ENCODE data around the gene ZDHHC7.
"Not testable (repeated sequence)": the region's sequence is repeated elsewhere in the genome, so short reads cannot be mapped to it uniquely, and the experiment has no call there.

Gene ZDHHC7

DNA sequence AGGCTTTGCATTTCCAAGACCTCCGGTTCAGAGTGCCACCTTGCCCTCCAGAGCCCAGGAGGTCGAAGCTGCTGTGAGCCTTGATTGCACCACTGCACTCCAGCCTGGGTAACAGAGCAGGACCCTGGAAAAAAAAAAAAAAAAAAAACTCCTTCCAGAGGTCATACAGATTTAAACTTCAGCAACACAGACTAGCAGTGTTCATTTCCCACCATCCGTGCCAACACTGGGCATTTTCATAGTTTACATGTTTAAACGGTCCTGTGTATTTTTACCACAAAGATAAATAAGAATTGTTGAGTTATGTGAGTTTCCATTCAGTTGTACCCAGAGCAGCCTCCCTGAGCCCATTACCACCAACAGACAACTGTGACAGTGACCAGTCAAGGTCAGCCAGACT is 50.4 kb downstream of the ZDHHC7 start:
- DNase-seq: no peak

DNA sequence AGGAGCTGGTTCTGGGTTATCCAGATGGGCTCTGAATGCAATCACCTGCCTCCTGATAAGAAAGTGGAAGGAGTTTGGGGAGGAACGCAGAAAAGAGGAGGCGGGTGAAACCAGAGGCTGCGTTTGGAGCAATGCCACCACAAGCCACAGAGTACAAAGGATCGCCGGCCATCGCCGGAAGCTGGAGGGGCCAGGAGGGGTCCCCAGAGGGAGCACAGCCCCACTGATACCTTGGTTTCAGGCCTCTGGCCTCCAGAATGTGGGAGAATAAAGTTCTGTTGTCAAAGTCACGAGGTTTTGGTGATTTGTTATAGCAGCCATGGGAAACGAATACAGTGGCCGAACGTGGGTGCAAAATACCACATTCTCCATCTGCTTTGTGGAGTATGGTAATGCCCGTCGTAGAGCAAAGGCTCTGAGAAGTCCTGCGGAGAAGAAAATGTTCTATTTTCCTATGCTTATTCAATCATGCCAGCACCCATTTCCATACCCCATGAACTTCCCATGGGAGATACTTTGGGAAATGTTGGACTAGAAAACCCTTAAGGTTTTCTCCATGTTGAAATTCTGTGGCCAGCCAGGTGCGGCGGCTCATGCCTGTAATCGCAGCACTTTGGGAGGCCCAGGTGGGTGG is 51.4 kb downstream of the ZDHHC7 start:
- no peak for DNase-seq

DNA sequence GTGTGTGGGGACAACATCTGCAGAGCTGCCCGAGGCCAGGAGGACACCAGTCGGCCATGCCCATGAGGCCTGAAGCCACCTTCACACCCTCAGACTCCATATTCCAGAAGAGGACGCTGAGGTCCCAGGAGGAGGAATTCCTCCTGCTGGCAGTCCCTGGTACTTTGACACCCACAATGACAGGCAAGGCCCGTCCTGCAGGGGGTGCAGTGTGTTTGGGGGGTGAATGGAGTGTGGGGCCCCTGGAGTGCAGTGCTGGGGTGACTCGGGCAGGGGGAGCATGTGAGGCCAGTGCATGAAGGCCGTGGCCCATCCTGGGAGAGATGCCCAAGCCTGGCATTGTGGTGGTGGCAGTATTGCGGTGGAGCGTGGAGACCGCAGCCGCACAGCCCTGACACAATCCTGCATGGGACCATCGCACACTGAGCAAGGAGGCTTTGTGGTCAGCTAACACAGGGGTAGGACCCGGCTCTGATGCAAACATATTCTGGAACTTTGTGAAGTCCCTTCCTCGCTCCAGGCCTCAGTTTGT is 52.2 kb downstream of the ZDHHC7 start:
- no peak for DNase-seq

DNA sequence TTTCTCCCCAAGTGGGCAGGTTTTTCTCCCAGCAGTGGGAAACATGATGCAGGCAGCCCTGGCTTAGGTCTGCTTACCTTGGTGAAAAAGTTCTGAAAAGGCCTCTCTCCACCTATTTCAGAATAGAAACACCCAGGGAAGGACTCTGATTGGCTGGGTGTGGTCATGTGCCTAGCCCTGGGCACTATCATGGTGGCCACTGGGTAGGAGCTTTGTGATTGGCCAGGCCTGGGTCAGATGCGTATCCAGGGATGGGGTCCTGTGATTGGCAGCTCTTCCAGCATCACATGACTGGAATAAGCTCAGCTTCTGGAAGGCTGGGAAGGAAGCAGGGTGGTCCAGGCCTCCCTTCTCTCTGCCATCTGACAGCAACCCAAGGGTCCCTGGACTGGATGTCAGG is 53.5 kb downstream of the ZDHHC7 start:
- no peak for DNase-seq

DNA sequence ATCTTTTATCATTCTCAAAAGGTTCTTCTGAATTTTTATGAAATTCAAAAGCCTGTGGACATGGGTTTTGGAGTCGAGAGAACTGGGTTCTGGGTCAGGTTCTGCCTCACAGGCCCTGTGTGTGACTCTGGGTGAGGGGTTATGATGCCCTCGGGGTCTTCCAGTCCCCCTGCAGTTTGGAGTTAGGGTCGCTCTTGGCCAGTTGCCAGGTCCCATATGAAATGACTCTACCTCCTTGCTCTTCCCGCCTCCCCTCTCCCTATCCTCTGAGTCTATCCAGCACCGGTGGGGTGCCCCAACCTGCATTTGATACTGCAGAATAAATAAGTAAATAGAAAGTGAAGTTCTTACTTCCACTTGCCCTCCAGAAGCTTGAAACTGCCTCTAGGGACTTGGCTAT is 54.1 kb downstream of the ZDHHC7 start:
- no peak for DNase-seq

- DNase-seq: no peak
Measured at GRCh38 chr16:84955427-84955826, 55.9 kb downstream of the ZDHHC7 start.

- no peak for DNase-seq
Measured at GRCh38 chr16:84953190-84953746, 58.1 kb downstream of the ZDHHC7 start.

- DNase-seq: peak; percentile 81
Measured at GRCh38 chr16:84952335-84953189, 58.8 kb downstream of the ZDHHC7 start.

- DNase-seq: peak; percentile 36
Measured at GRCh38 chr16:84950906-84951305, 60.4 kb downstream of the ZDHHC7 start.

GRCh38 chr16:84949772-84950436 is 61.4 kb downstream of the ZDHHC7 start:
- no peak for DNase-seq

GRCh38 chr16:84948851-84949610 is 62.3 kb downstream of the ZDHHC7 start:
- DNase-seq: peak; percentile 11

- no peak for DNase-seq
Measured at GRCh38 chr16:84947996-84948850, 63.1 kb downstream of the ZDHHC7 start.

DNA sequence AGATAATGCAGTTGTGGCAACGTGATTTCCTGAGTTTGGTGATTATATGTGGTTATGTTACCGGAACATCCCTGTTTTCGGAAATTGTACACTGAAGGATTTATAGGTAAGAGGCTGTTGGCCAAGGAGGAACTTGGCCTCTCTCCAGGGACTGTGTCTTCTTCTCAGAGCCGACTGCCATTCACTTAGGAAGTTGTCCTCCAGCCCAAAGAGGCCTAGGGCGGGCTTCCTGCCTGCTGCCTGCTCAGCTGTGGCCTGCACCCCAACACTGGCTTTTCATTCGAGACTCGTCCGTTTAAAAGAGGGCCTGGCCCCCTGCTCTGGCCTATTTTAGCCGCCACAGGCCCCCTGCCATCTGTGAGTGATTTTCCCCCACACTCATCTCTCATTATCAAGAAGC is 64.3 kb downstream of the ZDHHC7 start:
- DNase-seq: no peak

DNA sequence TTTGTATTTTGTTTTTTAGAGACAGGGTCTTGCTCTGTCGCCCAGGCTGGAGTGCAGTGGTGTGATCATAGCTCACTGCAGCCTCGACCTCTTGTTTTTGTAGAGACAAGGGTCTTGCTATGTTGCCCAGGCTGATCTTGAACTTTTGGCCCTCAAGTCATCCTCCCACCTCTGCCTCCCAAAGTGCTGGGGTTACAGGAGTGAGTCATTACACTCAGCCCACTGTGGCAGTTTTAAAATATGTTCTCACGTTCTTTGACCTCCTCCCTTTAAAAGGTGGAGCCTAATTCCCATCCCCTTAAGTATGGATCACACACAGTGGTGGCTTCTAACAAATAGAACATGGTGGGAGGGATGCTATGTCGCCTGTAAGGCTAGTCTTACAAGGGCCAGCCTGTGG is 67.7 kb downstream of the ZDHHC7 start:
- DNase-seq: no peak

- no peak for DNase-seq
Measured at GRCh38 chr16:84942786-84943185, 68.5 kb downstream of the ZDHHC7 start.

DNA sequence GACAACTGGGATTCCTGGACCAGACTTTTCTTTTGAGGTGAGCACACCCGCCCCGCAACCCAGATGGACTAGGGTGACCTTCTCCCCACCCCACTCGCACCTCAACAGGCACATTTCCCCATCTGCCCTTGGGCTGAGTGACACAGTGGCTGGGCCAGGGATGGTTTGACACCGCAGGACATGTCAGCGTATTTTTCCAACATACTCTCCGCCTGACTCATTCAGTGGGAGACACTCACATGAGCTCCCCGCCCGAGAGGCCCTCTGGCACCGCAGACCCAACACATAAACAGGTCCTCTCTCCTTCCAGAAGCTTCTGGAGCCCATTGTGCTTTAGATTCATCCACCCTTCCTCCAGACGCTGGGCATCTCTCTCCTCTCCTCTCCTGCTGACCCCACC is 69.4 kb downstream of the ZDHHC7 start:
- DNase-seq: no peak

- no peak for DNase-seq
Measured at GRCh38 chr16:84940670-84941551, 70.4 kb downstream of the ZDHHC7 start.

DNA sequence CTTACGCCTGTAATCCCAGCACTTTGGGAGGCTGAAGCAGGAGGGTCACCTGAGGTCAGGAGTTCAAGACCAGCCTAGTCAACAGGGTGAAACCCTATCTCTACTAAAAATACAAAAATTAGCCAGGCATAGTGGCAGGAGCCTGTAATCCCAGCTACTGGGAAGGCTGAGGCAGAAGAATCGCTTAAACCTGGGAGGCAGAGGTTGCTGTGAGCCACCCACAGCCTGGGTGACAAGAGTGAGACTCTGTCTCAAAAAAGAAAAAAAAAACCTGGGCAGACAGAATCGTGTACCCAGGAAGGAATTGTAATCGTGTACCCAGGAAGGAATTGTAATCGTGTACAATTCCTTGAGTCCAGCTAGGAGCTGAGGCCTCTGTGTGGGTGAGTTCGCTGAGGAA is 72.7 kb downstream of the ZDHHC7 start:
- DNase-seq: not testable (repeated sequence)

DNA sequence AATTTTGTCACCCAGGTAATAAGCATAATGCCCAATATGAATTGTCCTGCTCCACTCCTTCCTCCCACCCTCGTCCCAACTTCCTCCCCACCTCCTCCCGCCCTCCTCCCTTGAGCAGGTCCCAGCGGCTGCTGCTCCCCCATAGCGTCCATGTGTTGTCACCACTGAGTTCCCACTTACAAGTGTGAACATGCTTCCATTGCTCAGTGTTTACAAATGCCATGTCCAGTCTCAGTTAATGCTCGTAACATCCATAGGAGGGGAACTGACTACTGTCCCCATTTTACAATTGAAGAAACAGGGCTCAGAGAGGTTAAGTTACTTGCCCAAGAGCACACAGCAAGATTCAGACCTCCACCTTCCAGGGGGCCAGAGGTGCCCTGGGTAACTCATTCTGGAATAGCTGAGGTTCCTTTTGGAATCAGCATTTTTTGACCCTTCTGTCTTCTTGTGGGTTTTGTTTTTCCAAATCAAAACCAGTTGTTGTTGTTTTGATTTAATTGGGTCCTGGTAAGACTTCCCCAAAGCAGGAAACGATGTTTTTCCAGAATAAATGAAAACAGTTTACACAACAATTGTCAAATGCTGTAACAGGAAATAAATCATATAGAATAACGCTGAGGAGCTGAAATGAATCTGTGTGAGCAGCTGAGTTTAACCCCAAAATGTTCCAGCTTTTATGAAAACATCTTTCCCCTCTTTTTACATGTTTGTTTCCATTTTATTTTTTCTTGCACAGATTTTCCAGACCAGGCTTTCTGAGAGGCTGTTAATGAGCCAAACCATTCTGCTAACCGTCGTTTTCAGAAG is 73.9 kb downstream of the ZDHHC7 start:
- no peak for DNase-seq

Data from CD4-positive, alpha-beta T cell treated with Interleukin-21 for 1 hour (primary cell).